Right lobe of liver (tissue), 4 donors: Measurements from ENCODE around the gene USP28.

Experiments
- POLR2A ChIP-seq: fragments of 450-650 bp; IDR thresholded peaks from one replicate; pipeline ENCODE4 v1.6.1; 2017; ENCODE audit warnings: antibody characterized with exemption, mild to moderate bottlenecking
- TF ChIP-seq, protein P1 (sequence below), 4 donors: fragments of 200-600 bp in 3 of 4; fragments of 450-650 bp in 1 of 4; IDR thresholded peaks; one replicate each; pipeline versions ENCODE4 v1.5.1 to v1.8.0; 2016 to 2022; ENCODE audit warnings: antibody characterized with exemption in 4 of 4, mild to moderate bottlenecking in 2 of 4
- donor health status: DM: no; HTN: no; CAD: no.
- donor health status: DM: no; HTN: no; CAD: no.
- donor health status: DM: no; HTN: yes; CAD: no.

DNA sequence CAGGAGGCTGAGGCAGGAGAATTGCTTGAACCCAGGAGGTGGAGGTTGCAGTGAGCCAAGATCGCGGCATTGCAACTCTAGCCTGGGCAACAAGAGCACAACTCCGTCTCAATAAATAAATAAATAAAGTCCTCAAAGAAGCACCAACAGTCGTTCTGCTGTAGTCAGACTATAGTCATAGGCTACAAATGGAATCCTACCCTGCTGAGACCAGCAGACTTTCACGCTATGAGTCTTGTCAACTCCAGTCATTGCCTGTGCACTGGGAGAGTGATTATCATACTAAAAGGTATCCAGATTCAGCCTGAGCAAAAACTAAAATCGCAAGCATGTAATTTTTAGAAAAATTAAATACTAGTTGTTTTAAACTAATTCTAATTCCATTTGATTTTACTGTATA, 19.6 kb downstream of the USP28 start:
- TF ChIP-seq, protein P1, sequence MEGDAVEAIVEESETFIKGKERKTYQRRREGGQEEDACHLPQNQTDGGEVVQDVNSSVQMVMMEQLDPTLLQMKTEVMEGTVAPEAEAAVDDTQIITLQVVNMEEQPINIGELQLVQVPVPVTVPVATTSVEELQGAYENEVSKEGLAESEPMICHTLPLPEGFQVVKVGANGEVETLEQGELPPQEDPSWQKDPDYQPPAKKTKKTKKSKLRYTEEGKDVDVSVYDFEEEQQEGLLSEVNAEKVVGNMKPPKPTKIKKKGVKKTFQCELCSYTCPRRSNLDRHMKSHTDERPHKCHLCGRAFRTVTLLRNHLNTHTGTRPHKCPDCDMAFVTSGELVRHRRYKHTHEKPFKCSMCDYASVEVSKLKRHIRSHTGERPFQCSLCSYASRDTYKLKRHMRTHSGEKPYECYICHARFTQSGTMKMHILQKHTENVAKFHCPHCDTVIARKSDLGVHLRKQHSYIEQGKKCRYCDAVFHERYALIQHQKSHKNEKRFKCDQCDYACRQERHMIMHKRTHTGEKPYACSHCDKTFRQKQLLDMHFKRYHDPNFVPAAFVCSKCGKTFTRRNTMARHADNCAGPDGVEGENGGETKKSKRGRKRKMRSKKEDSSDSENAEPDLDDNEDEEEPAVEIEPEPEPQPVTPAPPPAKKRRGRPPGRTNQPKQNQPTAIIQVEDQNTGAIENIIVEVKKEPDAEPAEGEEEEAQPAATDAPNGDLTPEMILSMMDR (IDR thresholded peaks at IDR 0.05) = no peak
- TF ChIP-seq POLR2A = no peak
